Peyer's patch (tissue), 4 donors: ENCODE measurements around the gene ATP5PO. TPM values are rescaled to one million over a fixed set of nuclear protein-coding genes. Genes with fewer than 3 reads are reported as not detected.

Experiments used
- DNase-seq, 3 donors: peaks; one replicate each; pipeline ENCODE4 v3.0.0-alpha.2; 2017 to 2019
- H3K27ac ChIP-seq, 4 donors: fragments of 200-600 bp; sonication (generic); one replicate each; pipeline ENCODE4 v1.5.1; 2016 to 2019
- H3K27me3 ChIP-seq, 2 donors: fragments of 200-600 bp; sonication (generic); one replicate each; pipeline ENCODE4 v1.5.1; 2019
- H3K36me3 ChIP-seq, 3 donors: fragments of 200-600 bp; sonication (generic); one replicate each; pipeline ENCODE4 v1.5.1; 2016 to 2019
- H3K4me1 ChIP-seq, 4 donors: fragments of 200-600 bp; sonication (generic); one replicate each; pipeline ENCODE4 v1.5.1; 2016 to 2019
- H3K4me3 ChIP-seq, 4 donors: fragments of 200-600 bp; sonication (generic); 1 replicate in 3 of 4; 2 replicates in 1 of 4; pipeline ENCODE4 v1.5.1; 2016 to 2019; ENCODE audit warnings: mild to moderate bottlenecking in 1 of 4
- H3K9me3 ChIP-seq, 4 donors: fragments of 200-600 bp; sonication (generic); one replicate each; pipeline ENCODE4 v1.5.1; 2016 to 2019; ENCODE audit warnings: mild to moderate bottlenecking in 1 of 4
- POLR2A ChIP-seq, 2 donors: fragments of 450-650 bp; IDR thresholded peaks; one replicate each; pipeline ENCODE4 v1.5.1; 2017; ENCODE audit warnings: antibody characterized with exemption in 2 of 2, mild to moderate bottlenecking in 2 of 2, moderate library complexity in 2 of 2
- total RNA-seq, 4 donors: library from RNA; depleted of rRNA; stranded (reverse); fragments of >200 nt; gene quantifications; one replicate each; pipeline ENCODE4 v1.1.0, GENCODE V29; 2016
- TF ChIP-seq, protein P1 (sequence below), 6 experiments: fragments of 450-650 bp in 4 of 6; fragments of 200-600 bp in 2 of 6; sonication (generic) in 1 of 6; IDR thresholded peaks; one replicate each; pipeline ENCODE4 v1.5.1; 2017 to 2019; ENCODE audit warnings: antibody characterized with exemption in 6 of 6, mild to moderate bottlenecking in 3 of 6, moderate library complexity in 1 of 6

ATP5PO gene, protein sequence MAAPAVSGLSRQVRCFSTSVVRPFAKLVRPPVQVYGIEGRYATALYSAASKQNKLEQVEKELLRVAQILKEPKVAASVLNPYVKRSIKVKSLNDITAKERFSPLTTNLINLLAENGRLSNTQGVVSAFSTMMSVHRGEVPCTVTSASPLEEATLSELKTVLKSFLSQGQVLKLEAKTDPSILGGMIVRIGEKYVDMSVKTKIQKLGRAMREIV
- 100 to 1,000 TPM; 178 to 291 (median 203) TPM for total RNA-seq

DNA sequence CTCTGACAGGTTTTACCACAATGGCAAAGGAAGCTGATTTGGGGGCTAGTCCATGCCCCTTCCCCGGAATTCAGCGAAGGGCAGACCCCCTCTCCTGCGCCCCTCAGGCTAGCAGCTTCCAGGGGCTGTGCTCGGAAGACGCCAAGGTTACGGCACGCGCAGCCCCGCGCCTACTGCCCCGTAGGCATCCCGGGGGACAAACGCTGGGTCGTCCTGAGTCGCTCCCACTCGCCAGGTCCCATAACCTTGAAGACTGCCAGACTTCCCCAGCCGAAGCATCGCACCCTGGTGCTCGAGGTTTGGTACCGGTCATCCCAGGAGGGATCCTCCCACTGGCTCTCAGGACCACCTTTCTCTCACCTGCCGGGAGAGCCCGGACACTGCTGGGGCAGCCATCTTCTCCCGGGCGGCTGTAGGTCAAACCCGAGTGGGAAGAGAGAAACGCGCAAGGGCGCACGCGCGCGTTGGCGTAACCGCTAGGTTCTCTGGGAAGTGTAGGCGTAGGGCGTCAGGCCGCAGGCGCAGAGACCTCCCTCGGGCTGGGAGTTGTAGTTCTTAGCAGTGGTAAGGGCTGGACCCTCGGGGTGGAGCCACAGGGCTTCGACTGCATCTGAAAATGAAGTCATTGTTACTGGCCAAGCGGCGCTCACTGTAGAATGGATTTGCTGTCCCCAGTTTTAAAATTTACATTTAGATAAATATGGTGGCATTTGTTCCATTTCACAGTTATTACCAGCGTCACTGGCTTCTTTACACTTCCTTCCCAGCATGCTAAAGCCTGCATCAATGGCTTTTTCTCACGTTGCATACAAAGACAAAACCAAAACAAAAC, at the start of gene ATP5PO:
TSS of gene ATP5PO (minus strand) at position 437 of the 832 bp plus-strand sequence. CDS start at position 396, 41 bp downstream.
- Histone ChIP-seq H3K4me1 (peaks cover 0 to 13% (median 0%) of the 10 kb centered on the region in 4 donors), H3K36me3 (peaks cover 0 to 29% (median 0%) of the 10 kb centered on the region in 3 donors), H3K9me3 (no peaks in the 10 kb centered on the region), H3K4me3 (peak within 1 kb of the TSS; percentile 54 to 96 (median 72)), H3K27me3 (no peaks in the 10 kb centered on the region), H3K27ac (peak within 1 kb of the TSS; percentile 76 to 89 (median 82))
- DNase-seq = peak; percentile 93 to 99 (median 96)
- TF ChIP-seq, protein P1, sequence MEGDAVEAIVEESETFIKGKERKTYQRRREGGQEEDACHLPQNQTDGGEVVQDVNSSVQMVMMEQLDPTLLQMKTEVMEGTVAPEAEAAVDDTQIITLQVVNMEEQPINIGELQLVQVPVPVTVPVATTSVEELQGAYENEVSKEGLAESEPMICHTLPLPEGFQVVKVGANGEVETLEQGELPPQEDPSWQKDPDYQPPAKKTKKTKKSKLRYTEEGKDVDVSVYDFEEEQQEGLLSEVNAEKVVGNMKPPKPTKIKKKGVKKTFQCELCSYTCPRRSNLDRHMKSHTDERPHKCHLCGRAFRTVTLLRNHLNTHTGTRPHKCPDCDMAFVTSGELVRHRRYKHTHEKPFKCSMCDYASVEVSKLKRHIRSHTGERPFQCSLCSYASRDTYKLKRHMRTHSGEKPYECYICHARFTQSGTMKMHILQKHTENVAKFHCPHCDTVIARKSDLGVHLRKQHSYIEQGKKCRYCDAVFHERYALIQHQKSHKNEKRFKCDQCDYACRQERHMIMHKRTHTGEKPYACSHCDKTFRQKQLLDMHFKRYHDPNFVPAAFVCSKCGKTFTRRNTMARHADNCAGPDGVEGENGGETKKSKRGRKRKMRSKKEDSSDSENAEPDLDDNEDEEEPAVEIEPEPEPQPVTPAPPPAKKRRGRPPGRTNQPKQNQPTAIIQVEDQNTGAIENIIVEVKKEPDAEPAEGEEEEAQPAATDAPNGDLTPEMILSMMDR (IDR thresholded peaks at IDR 0.05) = peak in 3 of 6 experiments; percentile 10 to 14 (median 11)
- TF ChIP-seq POLR2A (IDR thresholded peaks at IDR 0.05) = peak; percentile 84 to 94

DNA sequence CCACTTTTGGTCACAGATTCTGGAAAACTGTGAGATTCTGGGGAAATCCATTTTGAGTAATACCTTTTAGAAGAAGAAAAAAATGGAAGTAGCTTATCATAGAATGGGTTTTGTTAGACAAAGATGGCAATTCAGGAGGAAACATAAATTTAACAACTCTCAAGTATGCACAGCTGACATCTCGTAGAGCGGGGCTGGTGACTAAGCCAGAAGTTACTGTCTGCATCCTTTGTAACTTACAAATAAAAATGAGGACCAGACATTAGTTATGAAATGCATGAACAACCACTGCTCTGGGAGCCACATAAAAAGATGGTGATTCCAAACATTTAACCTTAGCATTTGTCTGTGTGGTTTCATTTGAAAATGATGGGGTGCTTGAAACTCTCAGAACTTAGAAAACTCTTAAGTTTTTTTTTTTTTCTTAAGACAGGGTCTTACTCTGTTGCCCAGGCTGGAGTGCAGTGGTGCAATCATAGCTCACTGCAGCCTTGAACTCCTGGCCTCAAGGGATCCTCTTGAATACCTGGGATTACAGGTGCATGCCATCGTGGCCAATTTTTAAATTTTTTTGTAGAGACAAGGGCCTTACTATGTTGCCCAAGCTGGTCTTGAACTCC, 49.2 kb upstream of the ATP5PO start:
- TF ChIP-seq POLR2A (IDR thresholded peaks at IDR 0.05) = no peak
- TF ChIP-seq, protein P1 (IDR thresholded peaks at IDR 0.05) = no peak
- H3K4me1 ChIP-seq = peaks cover 0 to 17% (median 0%) of the 10 kb centered on the region in 4 donors
- H3K36me3 ChIP-seq = no peaks in the 10 kb centered on the region
- H3K4me3 ChIP-seq = no peak overlapping the region
- no peak overlapping the region for H3K27ac ChIP-seq
- H3K27me3 ChIP-seq = no peaks in the 10 kb centered on the region
- DNase-seq = no peak
- peaks cover 0 to 8% (median 0%) of the 10 kb centered on the region in 4 donors for H3K9me3 ChIP-seq

DNA sequence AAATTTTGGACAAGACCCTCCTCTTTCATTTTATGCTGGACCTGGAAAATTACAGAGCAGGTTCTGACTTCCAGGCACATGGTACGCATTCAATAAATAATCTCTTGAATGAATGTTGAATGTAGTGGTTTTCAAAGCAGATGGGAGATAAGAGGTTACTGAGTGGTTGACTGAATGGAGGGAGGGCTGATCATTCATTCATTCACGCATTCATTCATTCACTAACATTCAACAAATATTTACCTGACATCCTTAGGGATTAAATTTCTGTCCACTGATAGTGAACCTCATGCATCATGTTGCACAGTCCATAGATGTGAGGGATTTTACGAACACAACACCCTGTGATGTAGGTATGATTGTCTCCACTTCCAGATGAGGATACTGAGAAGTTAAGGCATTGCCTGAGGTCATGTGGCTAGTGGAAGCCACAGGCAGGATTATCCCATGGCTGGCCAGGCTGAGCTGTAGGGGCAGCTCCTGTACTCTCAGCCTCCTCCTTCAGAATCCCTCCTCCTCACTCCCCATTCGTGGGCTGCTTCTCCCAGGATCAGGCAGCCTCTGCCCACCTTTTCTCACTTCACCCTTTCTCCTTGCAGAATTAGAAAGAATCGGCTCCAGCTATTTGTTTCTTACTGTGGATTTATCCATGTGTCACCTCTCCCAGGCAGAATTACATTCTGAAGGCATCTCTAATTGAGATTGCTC, 48.4 kb upstream of the ATP5PO start:
- no peak for TF ChIP-seq POLR2A (IDR thresholded peaks at IDR 0.05)
- TF ChIP-seq, protein P1 (IDR thresholded peaks at IDR 0.05) = no peak
- no peak overlapping the region for H3K4me3 ChIP-seq

DNA sequence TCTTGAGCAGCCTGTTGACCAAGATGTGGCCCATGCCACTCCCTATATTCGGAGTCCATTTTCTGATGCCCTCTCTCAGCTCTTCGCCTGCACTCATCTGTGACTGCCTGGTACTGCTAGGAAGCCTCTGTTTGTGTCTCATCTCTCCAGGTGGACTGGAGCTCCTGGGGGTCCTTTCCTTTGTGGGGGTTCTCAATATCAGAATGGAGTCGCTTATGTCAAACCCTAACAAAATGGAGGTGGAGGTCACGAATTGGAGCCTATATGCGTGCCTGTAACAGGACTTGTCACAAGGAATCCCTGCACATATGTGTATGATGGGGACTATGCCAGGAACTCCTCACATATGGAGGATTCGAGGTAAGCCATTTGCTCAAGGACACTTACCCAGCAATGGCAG, 46.7 kb upstream of the ATP5PO start:
- Histone ChIP-seq H3K27me3 (no peaks in the 10 kb centered on the region), H3K4me1 (no peaks in the 10 kb centered on the region), H3K4me3 (no peak overlapping the region), H3K9me3 (peaks cover 0 to 9% (median 0%) of the 10 kb centered on the region in 4 donors), H3K36me3 (no peaks in the 10 kb centered on the region), H3K27ac (no peak overlapping the region)
- TF ChIP-seq, protein P1 (IDR thresholded peaks at IDR 0.05) = no peak
- no peak for TF ChIP-seq POLR2A (IDR thresholded peaks at IDR 0.05)
- DNase-seq = no peak

More for the DNA sequence above, 48.4 kb upstream of the ATP5PO start:
- DNase-seq = no peak
- Histone ChIP-seq H3K27me3 (no peaks in the 10 kb centered on the region), H3K4me1 (peaks cover 0 to 10% (median 0%) of the 10 kb centered on the region in 4 donors), H3K27ac (no peak overlapping the region), H3K36me3 (no peaks in the 10 kb centered on the region), H3K9me3 (peaks cover 0 to 9% (median 0%) of the 10 kb centered on the region in 4 donors)

DNA sequence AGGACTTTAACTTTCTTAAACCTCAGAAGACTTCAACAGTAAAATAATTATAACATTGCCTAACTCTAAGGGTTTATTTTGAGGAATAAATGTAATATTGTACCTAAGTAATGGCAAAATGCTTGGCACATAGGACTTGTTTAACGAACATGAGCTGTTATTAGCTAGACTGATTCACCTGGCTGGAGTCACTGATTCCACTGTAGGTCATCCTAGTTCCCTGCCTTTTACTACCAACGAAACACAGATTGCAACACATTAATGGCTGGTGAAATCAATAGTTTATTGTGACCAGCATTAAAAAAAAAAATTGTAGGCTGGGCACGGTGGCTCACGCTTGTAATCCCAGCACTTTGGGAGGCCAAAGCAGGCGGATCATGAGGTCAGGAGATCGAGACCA, 45.5 kb upstream of the ATP5PO start:
- Histone ChIP-seq H3K4me1 (no peaks in the 10 kb centered on the region), H3K4me3 (no peak overlapping the region), H3K27ac (no peak overlapping the region), H3K27me3 (no peaks in the 10 kb centered on the region), H3K36me3 (no peaks in the 10 kb centered on the region), H3K9me3 (peaks cover 0 to 9% (median 0%) of the 10 kb centered on the region in 4 donors)
- no peak for DNase-seq
- no peak for TF ChIP-seq POLR2A (IDR thresholded peaks at IDR 0.05)
- TF ChIP-seq, protein P1 (IDR thresholded peaks at IDR 0.05) = no peak
